Activated CD8-positive, alpha-beta memory T cell treated with anti-CD3 and anti-CD28 coated beads for 1 hour (primary cell): ENCODE measurements around the gene CCDC187.
"Not testable (repeated sequence)": the region's sequence is repeated elsewhere in the genome, so short reads cannot be mapped to it uniquely, and the experiment has no call there.

ENCODE experiments used
- DNase-seq, 2 donors: peaks; one replicate each; pipeline ENCODE4 v3.0.0-alpha.2; 2020; ENCODE audit warnings: low read depth in 1 of 2; ENCODE audit errors: extremely low read depth in 1 of 2

Gene CCDC187

GRCh38 chr9:136244122-136244968 lies 59.5 kb downstream of the CCDC187 start:
- DNase-seq, result no peak

DNA sequence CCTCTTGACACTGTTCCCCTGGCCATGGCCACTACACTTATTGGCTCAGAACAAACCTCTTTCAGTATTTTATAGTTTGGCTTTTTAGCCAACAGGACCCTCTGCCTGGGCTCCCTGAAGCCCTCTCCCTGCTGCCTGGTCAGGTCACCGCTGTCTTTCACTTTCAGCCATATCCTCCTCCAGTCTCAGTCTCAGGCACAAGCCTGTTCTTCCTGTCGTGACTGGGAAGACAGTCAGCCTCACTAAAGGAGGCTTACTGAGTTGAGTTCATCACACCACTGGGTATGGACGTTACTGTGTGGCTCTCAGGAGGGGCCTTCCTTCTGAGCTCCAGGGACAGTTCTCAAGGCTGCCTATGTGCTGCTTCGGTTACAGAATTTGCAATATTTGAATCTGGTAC lies 60.3 kb downstream of the CCDC187 start:
- DNase-seq, result no peak

GRCh38 chr9:136242918-136243525 lies 60.9 kb downstream of the CCDC187 start:
- no peak for DNase-seq

- no peak for DNase-seq
These were observed 61.6 kb downstream of the CCDC187 start for GRCh38 chr9:136242248-136242647.

DNA sequence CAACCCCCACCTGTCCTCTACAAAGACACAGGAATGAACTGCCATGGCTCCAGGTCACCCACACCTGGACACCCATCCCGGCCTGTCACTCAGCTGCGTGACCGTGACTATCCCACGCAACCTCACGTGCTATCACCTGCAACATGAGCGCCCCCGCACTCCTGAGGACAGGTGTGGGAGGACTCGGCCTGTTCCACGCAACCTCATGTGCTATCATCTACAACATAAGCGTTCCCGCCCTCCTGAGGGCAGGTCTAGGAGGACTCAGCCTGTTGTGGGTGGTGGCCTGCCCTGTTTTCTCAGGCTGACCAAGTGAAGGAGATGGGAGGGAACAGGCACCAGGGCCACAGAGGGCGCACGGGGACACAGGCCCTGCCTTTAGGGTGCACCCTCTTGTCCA lies 62.4 kb downstream of the CCDC187 start:
- no peak for DNase-seq

DNA sequence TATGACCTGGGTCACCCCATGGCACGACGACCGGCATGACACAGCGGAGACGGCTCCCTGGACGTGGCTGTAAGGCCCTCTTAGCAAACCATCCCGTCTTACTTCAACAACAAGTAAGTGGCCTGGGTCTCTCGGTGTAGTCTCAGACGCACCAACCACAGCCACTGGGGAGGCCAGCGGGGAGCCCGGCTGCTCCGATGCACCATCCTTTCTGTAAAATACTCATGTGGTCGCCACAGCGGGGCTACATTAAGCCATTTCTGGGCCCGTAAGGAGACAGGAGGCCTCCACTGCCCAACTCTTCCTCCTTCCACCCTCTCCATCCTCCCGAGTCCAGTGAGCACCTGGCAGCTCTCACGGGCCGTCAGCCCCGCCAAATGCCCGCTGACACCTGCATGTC lies 63.0 kb downstream of the CCDC187 start:
- DNase-seq, result no peak

GRCh38 chr9:136239983-136240330 lies 63.9 kb downstream of the CCDC187 start:
- no peak for DNase-seq

GRCh38 chr9:136239135-136239982 lies 64.5 kb downstream of the CCDC187 start:
- DNase-seq, result no peak

DNA sequence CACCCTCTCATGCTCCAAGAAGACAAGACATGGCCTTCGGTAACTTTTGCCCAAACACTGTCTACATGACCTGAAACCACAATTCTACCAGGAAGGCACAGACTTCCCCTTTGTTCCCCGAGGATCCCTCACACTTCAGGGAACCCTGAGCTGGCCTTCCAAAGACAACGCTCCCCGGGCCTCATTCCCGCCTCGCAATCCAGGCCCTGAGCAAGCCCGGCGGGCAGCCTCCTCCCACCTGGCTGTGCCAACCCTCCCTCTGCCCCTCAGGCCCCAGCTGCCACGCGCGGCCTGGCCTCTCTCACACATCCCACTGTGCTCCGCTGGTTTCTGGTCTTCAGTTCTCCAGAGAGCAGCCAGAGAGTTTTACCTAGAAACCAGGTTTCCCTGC lies 65.6 kb downstream of the CCDC187 start:
- DNase-seq, result no peak

DNA sequence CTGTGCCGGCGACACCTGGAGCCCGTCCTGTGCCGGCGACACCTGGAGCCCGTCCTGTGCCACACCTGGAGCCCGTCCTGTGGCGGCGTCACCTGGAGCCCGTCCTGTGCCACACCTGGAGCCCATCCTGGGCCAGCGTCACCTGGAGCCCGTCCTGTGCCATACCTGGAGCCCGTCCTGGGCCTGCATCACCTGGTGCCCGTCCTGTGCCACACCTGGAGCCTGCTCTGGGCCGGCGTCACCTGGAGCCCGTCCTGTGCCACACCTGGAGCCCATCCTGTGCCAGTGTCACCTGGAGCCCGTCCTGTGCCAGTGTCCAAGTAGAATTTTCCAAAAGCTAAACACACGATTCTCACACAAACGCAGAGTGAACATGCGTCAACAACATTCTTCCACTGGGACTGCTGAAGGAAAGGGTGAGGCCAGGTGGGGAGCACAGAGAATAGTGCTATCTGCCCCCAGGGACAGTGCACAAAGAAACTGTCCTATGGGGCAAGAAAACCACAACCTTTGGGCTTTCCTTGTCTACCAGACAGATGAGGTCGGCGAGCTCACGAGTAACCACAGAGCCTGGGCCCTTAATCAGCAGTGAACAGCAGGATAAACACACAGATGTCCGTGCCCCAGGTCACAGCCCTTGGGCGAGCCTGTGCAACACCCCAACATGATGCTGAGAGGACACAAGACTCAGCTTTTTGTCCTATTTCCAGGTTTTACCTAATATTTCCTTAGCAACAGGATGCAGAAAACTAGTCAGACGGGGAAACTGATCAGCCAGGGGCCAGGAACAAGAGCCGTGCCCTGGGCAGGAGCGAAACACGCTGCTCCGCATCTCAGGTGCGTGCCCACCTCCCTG lies 66.2 kb downstream of the CCDC187 start:
- DNase-seq, result no peak

GRCh38 chr9:136236471-136237410 lies 67.2 kb downstream of the CCDC187 start:
- DNase-seq, result not testable (repeated sequence)

DNA sequence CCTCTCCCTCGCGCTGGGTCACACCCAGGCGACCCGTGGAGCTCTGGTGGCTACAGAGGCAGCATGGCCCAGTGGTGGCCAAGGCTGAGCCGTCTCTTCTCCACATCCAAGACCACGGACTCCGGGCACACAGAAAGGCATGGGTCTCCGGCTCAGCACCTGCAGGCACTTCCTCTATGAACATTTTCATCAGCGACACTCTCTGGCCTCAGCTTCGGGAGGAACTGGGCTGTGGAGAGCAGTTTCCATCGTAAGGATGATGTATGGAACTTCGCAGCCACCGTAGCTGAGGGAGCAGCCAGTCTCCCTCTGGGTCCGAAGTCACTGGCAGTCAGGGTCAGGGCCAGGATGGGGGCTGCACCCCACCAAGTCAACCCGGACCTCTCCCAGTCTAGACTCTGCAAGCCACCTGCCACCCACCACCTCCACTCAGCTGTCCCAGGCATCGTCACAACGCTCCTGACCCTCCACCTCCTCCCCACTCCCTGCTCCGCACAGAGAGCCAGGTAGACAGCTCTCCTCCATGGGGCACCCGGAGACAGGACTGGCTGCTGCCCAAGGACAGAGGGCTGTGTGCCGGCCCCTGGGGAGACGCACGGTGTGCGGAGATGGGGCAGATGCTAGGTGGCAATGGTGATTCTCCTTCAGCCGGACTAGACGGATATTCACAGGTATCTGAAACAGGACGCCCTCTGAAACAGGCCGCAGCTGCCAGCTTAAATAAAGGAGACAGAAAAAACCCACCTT lies 68.0 kb downstream of the CCDC187 start:
- DNase-seq, result no peak

DNA sequence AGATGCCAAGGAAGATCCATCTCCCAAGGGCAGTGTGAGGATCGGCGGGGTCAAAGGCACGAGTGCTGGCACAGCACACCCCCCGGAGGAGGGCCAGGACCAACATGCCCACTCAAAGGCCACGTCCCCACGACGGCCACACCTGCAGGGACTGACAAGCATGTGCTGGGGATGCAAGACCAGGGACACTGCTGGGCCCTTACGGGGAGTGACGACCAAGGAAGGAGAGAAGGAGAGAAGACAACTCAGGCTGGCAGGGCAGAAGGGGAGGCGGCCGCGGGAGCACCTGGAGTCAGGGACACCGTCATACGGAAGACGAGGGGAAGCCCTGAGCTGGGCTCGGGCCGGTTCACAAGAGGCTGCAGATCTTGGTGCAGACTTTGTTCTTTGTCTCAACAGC lies 68.7 kb downstream of the CCDC187 start:
- DNase-seq, result no peak

DNA sequence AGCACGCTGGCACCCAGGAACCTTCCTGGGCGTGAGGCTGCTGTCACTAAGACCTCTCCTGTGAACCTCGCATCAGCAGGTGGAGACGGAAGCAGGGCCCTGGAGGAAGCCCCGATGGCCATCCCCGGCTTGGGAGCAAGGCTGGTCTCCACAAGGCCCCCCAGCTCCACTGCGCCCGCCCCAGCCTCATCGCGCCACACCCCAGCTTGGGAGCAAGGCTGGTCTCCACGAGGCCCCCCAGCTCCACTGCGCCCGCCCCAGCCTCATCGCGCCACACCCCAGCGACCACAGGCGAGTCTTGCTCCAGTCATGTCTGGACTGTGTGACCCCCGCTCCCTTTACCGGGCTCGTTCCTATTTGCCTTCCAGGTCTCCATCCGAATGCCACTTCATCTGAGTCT lies 69.3 kb downstream of the CCDC187 start:
- no peak for DNase-seq

DNA sequence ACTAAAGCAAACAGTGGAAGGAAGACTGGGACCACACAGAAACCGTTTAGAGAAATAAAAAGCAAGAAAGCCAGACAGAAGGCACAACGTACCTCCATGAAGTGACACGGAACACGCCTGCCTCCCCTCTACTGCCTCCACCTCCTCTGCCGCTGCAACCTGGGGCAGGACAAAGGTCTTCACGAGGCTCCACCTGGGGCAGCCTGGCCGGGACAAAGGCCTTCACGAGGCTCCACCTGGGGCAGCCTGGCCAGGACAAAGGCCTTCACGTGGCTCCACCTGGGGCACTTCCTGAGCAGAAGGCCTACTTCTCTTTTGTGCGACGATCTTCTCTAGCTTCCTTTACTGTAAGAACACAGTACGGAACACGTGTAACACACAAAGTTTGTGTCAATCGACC lies 70.0 kb downstream of the CCDC187 start:
- DNase-seq, result no peak

- DNase-seq, result no peak
These were observed 70.5 kb downstream of the CCDC187 start for GRCh38 chr9:136233411-136233810.

GRCh38 chr9:136232969-136233368 lies 70.9 kb downstream of the CCDC187 start:
- DNase-seq, result no peak

- DNase-seq, result no peak
These were observed 72.2 kb downstream of the CCDC187 start for GRCh38 chr9:136231478-136232297.
